Panc1 (cell line): ENCODE results near the gene DROSHA. TPM values are rescaled to one million over a fixed set of nuclear protein-coding genes. Genes with fewer than 3 reads are reported as not detected.

ENCODE experiments used
- ATAC-seq: fragments of 200-7000 bp; cut with Tn5 transposase; 2 replicates; pipeline ENCODE4 v1.9.1; 2020; ENCODE audit warnings: mild to moderate bottlenecking, moderate library complexity
- BruUV-seq: library from RNA; stranded (reverse); fragments of 400-500 nt; replicated peaks from 2 replicates; lab custom pipeline; 2021; lab: Mats Ljungman, UMichigan
- CTCF ChIA-PET: fragments of 300-600 bp; sonication (Branson Sonifier 250); formaldehyde crosslinking; loops from one replicate; lab custom pipeline; 2022; ENCODE audit warnings: antibody characterized with exemption; lab: Charles Lee
- POLR2A ChIA-PET: fragments of 300-600 bp; sonication (Branson Sonifier 250); formaldehyde crosslinking; loops from one replicate; lab custom pipeline; 2022; ENCODE audit warnings: antibody characterized with exemption; lab: Charles Lee
- DNase-seq: peaks from one replicate; pipeline ENCODE4 v3.0.0-alpha.2; 2010; ENCODE audit warnings: low read depth, low spot score
- H3K27ac ChIP-seq: 2 replicates; pipeline ENCODE4 v1.5.1; 2011; ENCODE audit warnings: mild to moderate bottlenecking, low read length, inconsistent platforms
- H3K27me3 ChIP-seq: fragments of 200-500 bp; sonication (Bioruptor generic); 2 replicates; pipeline ENCODE4 v1.6.0; 2014; ENCODE audit warnings: low read length, inconsistent platforms; ENCODE audit not compliant: control insufficient read depth, insufficient read depth
- H3K36me3 ChIP-seq: fragments of 200-500 bp; sonication (Bioruptor generic); 2 replicates; pipeline ENCODE4 v1.5.1; 2014; ENCODE audit warnings: inconsistent platforms, mild to moderate bottlenecking, low read length, moderate library complexity; ENCODE audit not compliant: control insufficient read depth, insufficient read depth
- H3K4me1 ChIP-seq: 2 replicates; pipeline ENCODE4 v1.5.1; 2011; ENCODE audit warnings: inconsistent platforms, mild to moderate bottlenecking, low read length, moderate library complexity; ENCODE audit not compliant: control insufficient read depth, insufficient read depth
- H3K4me3 ChIP-seq, 2 experiments: 2 replicates each; pipeline ENCODE4 v1.5.1; 2011 to 2012; ENCODE audit warnings: low read depth in 2 of 2, low read length in 2 of 2, mild to moderate bottlenecking in 2 of 2, inconsistent platforms in 1 of 2, moderate library complexity in 1 of 2
- H3K9me3 ChIP-seq: fragments of 200-500 bp; sonication (Bioruptor generic); 2 replicates; pipeline ENCODE4 v1.5.1; 2014; ENCODE audit warnings: low read depth, mild to moderate bottlenecking, inconsistent platforms, low read length, moderate library complexity; ENCODE audit not compliant: control insufficient read depth, insufficient read depth
- CTCF ChIP-seq: fragments of 450-650 bp; IDR thresholded peaks from 2 replicates; pipeline ENCODE4 v1.5.1; 2017; ENCODE audit warnings: mild to moderate bottlenecking
- POLR2AphosphoS5 ChIP-seq: IDR thresholded peaks from 2 replicates; pipeline ENCODE4 v1.6.1; 2012; ENCODE audit warnings: mild to moderate bottlenecking, low read depth, low read length, moderate library complexity
- REST ChIP-seq, 2 experiments: IDR thresholded peaks; 2 replicates each; pipeline ENCODE4 v1.6.1; 2011 to 2012; ENCODE audit warnings: low read depth in 2 of 2, control low read depth in 1 of 2, low read length in 1 of 2, mild to moderate bottlenecking in 1 of 2, moderate library complexity in 1 of 2; ENCODE audit not compliant: insufficient read depth in 1 of 2
- SIN3A ChIP-seq: IDR thresholded peaks from 2 replicates; pipeline ENCODE4 v1.6.1; 2012; ENCODE audit warnings: low read depth, mild to moderate bottlenecking, low read length, moderate library complexity, borderline replicate concordance; ENCODE audit not compliant: insufficient read depth
- TCF7L2 ChIP-seq: IDR thresholded peaks from 2 replicates; pipeline ENCODE4 v1.6.1; 2011; ENCODE audit warnings: mild to moderate bottlenecking, low read depth, low read length, inconsistent platforms
- in situ Hi-C: cut with HindIII; loops from 2 replicates; pipeline ENCODE4 v1.10.0; 2016; ENCODE audit warnings: low sequenced_read_pairs, low pct_unique_long_range_greater_than_20kb
- intact Hi-C: fragments of 100-400 bp; cut with micrococcal nuclease; formaldehyde crosslinking; loops from one replicate; pipeline ENCODE4 v1.10.0; 2022; ENCODE audit not compliant: unreplicated experiment
- total RNA-seq: library from RNA; stranded (reverse); gene quantifications from one replicate; pipeline ENCODE4 v1.2.1, GENCODE V29; 2021; ENCODE audit not compliant: unreplicated experiment

The DROSHA gene
- total RNA-seq, 1 experiment from 2014 or later, result 98.1 TPM

- ATAC-seq (no peak), DNase-seq (no peak)
- BruUV-seq, result no TSS peak
- intact Hi-C loops, result no loop called here
- no peak for TF ChIP-seq TCF7L2
- TF ChIP-seq POLR2AphosphoS5, result no peak
- TF ChIP-seq REST (IDR thresholded peaks at IDR 0.05; ENCODE audit: insufficient read depth in 1 of 2, low read depth in 2 of 2, low read length in 1 of 2), result no peak
- no peak for TF ChIP-seq CTCF
- TF ChIP-seq SIN3A, result no peak
- ChIA-PET POLR2A (no interaction called here), CTCF (no interaction called here)
- H3K4me1 ChIP-seq, result no peaks in the 10 kb centered on the region
- peaks cover 2% of the 10 kb centered on the region; the same call in 1 of the 2 replicates for H3K27me3 ChIP-seq
- H3K9me3 ChIP-seq, result no peaks in the 10 kb centered on the region
- in situ Hi-C loops, result no loop called here
- no peak overlapping the region for H3K4me3 ChIP-seq
- H3K27ac ChIP-seq, result no peak overlapping the region
- H3K36me3 ChIP-seq, result no peaks in the 10 kb centered on the region
Measured at GRCh38 chr5:31366941-31367340, 165.0 kb downstream of the DROSHA start.

- no peak overlapping the region for H3K4me3 ChIP-seq
- in situ Hi-C loops, result no loop called here
- no peaks in the 10 kb centered on the region for H3K36me3 ChIP-seq
- BruUV-seq, result no TSS peak
- POLR2A ChIA-PET, result no interaction called here
- ATAC-seq, result no peak
- CTCF ChIA-PET, result no interaction called here
- H3K4me1 ChIP-seq, result no peaks in the 10 kb centered on the region
- H3K27ac ChIP-seq, result no peak overlapping the region
- DNase-seq, result no peak
- intact Hi-C loops, result no loop called here
- TF ChIP-seq CTCF (no peak), POLR2AphosphoS5 (no peak), TCF7L2 (no peak), REST (IDR thresholded peaks at IDR 0.05; ENCODE audit: insufficient read depth in 1 of 2, low read depth in 2 of 2, low read length in 1 of 2) (no peak), SIN3A (no peak)
- no peaks in the 10 kb centered on the region for H3K9me3 ChIP-seq
- H3K27me3 ChIP-seq, result no peaks in the 10 kb centered on the region; the same call in 1 of the 2 replicates
Measured at GRCh38 chr5:31365776-31366175, 166.1 kb downstream of the DROSHA start.
